CD14-positive monocyte (primary cell): Measurements from ENCODE around the gene KLRB1. TPM values are rescaled to one million over a fixed set of nuclear protein-coding genes. Genes with fewer than 3 reads are reported as not detected.
"Not testable (repeated sequence)": the region's sequence is repeated elsewhere in the genome, so short reads cannot be mapped to it uniquely, and the experiment has no call there.

Source experiments
- DNase-seq, 3 donors: peaks; one replicate each; pipeline ENCODE4 v3.0.0-alpha.2; 2011 to 2022
- H2AFZ ChIP-seq: 2 replicates; pipeline ENCODE4 v1.6.0; 2012; ENCODE audit warnings: mild to moderate bottlenecking, low read depth, low read length, inconsistent platforms; ENCODE audit not compliant: insufficient read depth, poor library complexity, severe bottlenecking
- H3K27ac ChIP-seq, 2 donors: 1 replicate in 1 of 2; 2 replicates in 1 of 2; pipeline ENCODE4 v1.5.1; 2012 to 2013; ENCODE audit warnings: low read length in 2 of 2, control low read depth in 1 of 2, inconsistent platforms in 1 of 2, low read depth in 1 of 2, mild to moderate bottlenecking in 1 of 2
- H3K27me3 ChIP-seq, 2 donors: one replicate each; pipeline versions ENCODE4 v1.6.0 to v1.6.1; 2011 to 2013; ENCODE audit warnings: low read length in 2 of 2; ENCODE audit not compliant: control insufficient read depth in 2 of 2, insufficient read depth in 2 of 2
- H3K36me3 ChIP-seq, 2 donors: replicated peaks in 1 of 2; 1 replicate in 1 of 2; 2 replicates in 1 of 2; pipeline versions ENCODE4 v1.5.1 to v1.6.1; 2012 to 2013; ENCODE audit warnings: low read length in 2 of 2, control low read depth in 1 of 2, inconsistent platforms in 1 of 2, mild to moderate bottlenecking in 1 of 2; ENCODE audit not compliant: insufficient read depth in 2 of 2, control insufficient read depth in 1 of 2
- H3K4me1 ChIP-seq, 2 donors: 1 replicate in 1 of 2; 2 replicates in 1 of 2; pipeline versions ENCODE4 v1.5.1 to v1.6.1; 2012 to 2013; ENCODE audit warnings: low read length in 2 of 2, control low read depth in 1 of 2, inconsistent platforms in 1 of 2, mild to moderate bottlenecking in 1 of 2, moderate library complexity in 1 of 2; ENCODE audit not compliant: insufficient read depth in 2 of 2, control insufficient read depth in 1 of 2
- H3K4me2 ChIP-seq: replicated peaks from 2 replicates; pipeline ENCODE3; 2012; ENCODE audit warnings: low read length, moderate library complexity, mild to moderate bottlenecking; ENCODE audit not compliant: poor library complexity, severe bottlenecking; ENCODE audit errors: extremely low read depth
- H3K4me3 ChIP-seq, 3 experiments: fragments of 200-600 bp in 1 of 3; sonication (generic) in 1 of 3; replicated peaks in 1 of 3; 1 replicate in 2 of 3; 2 replicates in 1 of 3; pipeline ENCODE4 v1.5.1; 2011 to 2013; ENCODE audit warnings: low read length in 3 of 3, mild to moderate bottlenecking in 3 of 3, control low read depth in 2 of 3, low read depth in 2 of 3, inconsistent platforms in 1 of 3, moderate library complexity in 1 of 3
- H3K79me2 ChIP-seq: 2 replicates; pipeline ENCODE4 v1.6.0; 2012; ENCODE audit warnings: mild to moderate bottlenecking, control low read depth, inconsistent platforms, low read length, moderate library complexity; ENCODE audit not compliant: insufficient read depth
- H3K9ac ChIP-seq: 2 replicates; pipeline ENCODE4 v1.6.0; 2017; ENCODE audit warnings: low read length, mild to moderate bottlenecking; ENCODE audit not compliant: insufficient read depth, poor library complexity, severe bottlenecking
- H3K9me3 ChIP-seq, 2 donors: replicated peaks in 1 of 2; 1 replicate in 1 of 2; 2 replicates in 1 of 2; pipeline versions ENCODE4 v1.5.1 to v1.6.1; 2012 to 2013; ENCODE audit warnings: low read length in 2 of 2, control low read depth in 1 of 2; ENCODE audit not compliant: control insufficient read depth in 1 of 2, insufficient read depth in 1 of 2
- H4K20me1 ChIP-seq: 2 replicates; pipeline ENCODE4 v1.6.0; 2012; ENCODE audit warnings: mild to moderate bottlenecking, low read length, control low read depth, moderate library complexity; ENCODE audit not compliant: insufficient read depth
- H3K27ac Mint-ChIP-seq, 7 donors: one replicate each; pipeline ENCODE4 v1.8.0; 2020; ENCODE audit warnings: mild to moderate bottlenecking in 7 of 7, mixed read lengths in 7 of 7, moderate library complexity in 6 of 7, inconsistent platforms in 2 of 7
- H3K27me3 Mint-ChIP-seq, 3 donors: one replicate each; pipeline ENCODE4 v1.8.0; 2021 to 2022; ENCODE audit warnings: low read depth in 3 of 3, mild to moderate bottlenecking in 3 of 3, mixed read lengths in 3 of 3, moderate library complexity in 3 of 3, inconsistent platforms in 1 of 3
- H3K36me3 Mint-ChIP-seq, 2 donors: one replicate each; pipeline ENCODE4 v1.8.0; 2020; ENCODE audit warnings: mixed read lengths in 2 of 2, inconsistent platforms in 1 of 2, mild to moderate bottlenecking in 1 of 2
- H3K4me1 Mint-ChIP-seq: one replicate; pipeline ENCODE4 v1.8.0; 2020; ENCODE audit warnings: mild to moderate bottlenecking, mixed read lengths
- H3K4me3 Mint-ChIP-seq, 2 donors: one replicate each; pipeline ENCODE4 v1.8.0; 2020; ENCODE audit warnings: mild to moderate bottlenecking in 2 of 2, mixed read lengths in 2 of 2, moderate library complexity in 1 of 2
- H3K9me3 Mint-ChIP-seq, 7 donors: one replicate each; pipeline ENCODE4 v1.8.0; 2020 to 2022; ENCODE audit warnings: mixed read lengths in 7 of 7, mild to moderate bottlenecking in 6 of 7, moderate library complexity in 6 of 7, inconsistent platforms in 2 of 7
- CTCF ChIP-seq: fragments of 200-600 bp; IDR thresholded peaks from one replicate; pipeline ENCODE4 v1.8.0; 2022; ENCODE audit warnings: antibody characterized with exemption, mild to moderate bottlenecking
- WGBS: methylation state at CpG from one replicate; pipeline ENCODE4 v1.1.5; 2013; ENCODE audit warnings: missing lambda C conversion rate; ENCODE audit not compliant: insufficient coverage; 5-methylcytosine and 5-hydroxymethylcytosine counted together
- intact Hi-C, 2 donors: fragments of 100-400 bp; cut with micrococcal nuclease; formaldehyde crosslinking; loops; one replicate each; pipeline versions ENCODE4 v1.15.0 to v1.15.1; 2023
- polyA plus RNA-seq, 3 donors: library from polyadenylated mRNA; depleted of rRNA in 1 of 3; unstranded in 2 of 3; stranded (reverse) in 1 of 3; fragments of 300-500 nt in 2 of 3; fragments of >200 nt in 1 of 3; fragmentation: Illumina TruSeq in 2 of 3; gene quantifications; 1 replicate in 2 of 3; 2 replicates in 1 of 3; pipeline ENCODE4 v1.2.3, GENCODE V29; 2012 to 2021

The KLRB1 gene
- polyA plus RNA-seq, 3 donors, result 0.28 to 0.29 TPM; not detected in 1

DNA sequence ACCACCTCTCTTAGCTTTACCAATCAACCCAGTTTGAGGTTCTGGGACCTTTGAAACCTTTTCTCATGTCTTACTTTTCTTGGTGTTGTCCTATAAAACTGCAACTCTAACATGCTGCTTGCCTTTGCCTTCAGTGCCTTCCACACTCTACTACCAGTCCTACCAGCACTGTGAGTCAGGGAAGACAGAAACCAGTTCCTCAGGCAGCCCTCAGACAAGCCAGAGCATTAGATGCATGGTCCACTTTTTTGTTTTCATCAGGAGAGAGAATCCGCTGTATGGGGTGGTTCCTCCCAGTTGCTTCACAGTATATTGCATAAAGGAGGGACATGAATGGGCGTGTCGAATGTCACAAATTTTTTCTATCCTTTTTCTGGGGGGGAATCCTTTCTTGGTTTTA is 17.3 kb upstream of the KLRB1 start:
- peaks cover 12% of the 10 kb centered on the region for H3K4me1 Mint-ChIP-seq
- DNase-seq, result no peak
- H3K36me3 Mint-ChIP-seq, result peaks cover 0 to 2% of the 10 kb centered on the region in 2 donors
- intact Hi-C loops, result no loop called here
- no peak overlapping the region for H3K27ac ChIP-seq
- H3K27ac Mint-ChIP-seq, result no peak overlapping the region
- peaks cover 0 to 6% (median 4%) of the 10 kb centered on the region in 7 donors for H3K9me3 Mint-ChIP-seq
- H4K20me1 ChIP-seq, result no peaks in the 10 kb centered on the region
- H3K4me3 Mint-ChIP-seq, result no peak overlapping the region
- TF ChIP-seq CTCF, result no peak
- WGBS, result no CpG with 5 or more reads among the region's 3 CpGs
- no peaks in the 10 kb centered on the region for H3K79me2 ChIP-seq
- H3K4me1 ChIP-seq, result peaks cover 7 to 8% of the 10 kb centered on the region in 2 donors
- no peak overlapping the region for H3K9ac ChIP-seq
- H3K27me3 ChIP-seq, result no peaks in the 10 kb centered on the region
- no peak overlapping the region for H3K4me2 ChIP-seq
- no peaks in the 10 kb centered on the region for H3K27me3 Mint-ChIP-seq
- H3K36me3 ChIP-seq, result no peaks in the 10 kb centered on the region
- no peaks in the 10 kb centered on the region for H3K9me3 ChIP-seq
- no peak overlapping the region for H2AFZ ChIP-seq
- H3K4me3 ChIP-seq, result no peak overlapping the region

DNA sequence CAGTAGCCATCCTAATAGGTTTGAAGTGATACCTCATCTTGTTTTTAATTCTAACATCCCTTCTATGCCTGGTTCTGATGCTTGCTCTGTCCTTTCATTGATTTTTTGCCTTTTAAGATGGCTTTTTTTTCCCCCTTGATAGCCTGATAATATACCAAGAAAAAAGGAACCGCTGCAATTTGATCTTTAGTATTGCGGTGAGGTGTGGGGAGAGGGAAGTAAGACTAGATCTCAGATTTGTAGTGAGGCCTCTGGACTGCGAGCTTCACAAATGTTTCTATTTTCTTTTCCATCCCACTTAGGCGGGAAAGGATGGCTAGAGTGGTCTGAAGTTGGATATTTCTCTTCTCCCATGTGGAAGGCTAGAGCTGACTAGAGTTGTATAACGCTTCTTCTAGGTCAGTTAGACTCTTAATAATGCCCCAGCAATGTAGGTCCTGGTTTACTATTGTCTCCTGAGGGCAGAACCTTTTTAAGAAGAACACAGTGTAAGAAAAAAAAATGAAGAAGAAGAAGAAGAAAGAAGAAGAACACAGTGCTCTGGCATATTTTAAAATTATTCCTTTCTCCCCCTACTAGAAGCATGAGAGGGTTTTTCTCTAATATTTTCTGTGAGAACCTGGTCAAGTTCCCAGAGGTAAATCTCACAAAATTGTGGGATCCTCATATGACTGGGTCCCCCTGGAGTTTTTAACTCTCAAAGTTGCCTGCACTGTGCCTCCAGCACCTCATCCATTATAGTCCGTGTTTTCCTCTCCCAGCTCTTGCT is 11.9 kb upstream of the KLRB1 start:
- WGBS, result no CpG with 5 or more reads among the region's 6 CpGs
- Mint-ChIP-seq H3K4me3 (peak overlapping the region in 1 of 2 donors; percentile 1), H3K4me1 (peaks cover 23% of the 10 kb centered on the region), H3K27ac (peak overlapping the region in 2 of 7 donors; percentile 7 to 21), H3K27me3 (no peaks in the 10 kb centered on the region), H3K9me3 (peaks cover 0 to 5% (median 1%) of the 10 kb centered on the region in 7 donors), H3K36me3 (peaks cover 0 to 2% of the 10 kb centered on the region in 2 donors)
- peak overlapping the region; percentile 33 for H3K4me2 ChIP-seq
- H3K27ac ChIP-seq, result no peak overlapping the region
- H3K27me3 ChIP-seq, result no peaks in the 10 kb centered on the region
- H3K4me1 ChIP-seq, result peaks cover 22 to 24% of the 10 kb centered on the region in 2 donors
- DNase-seq, result no peak
- H3K9me3 ChIP-seq, result no peaks in the 10 kb centered on the region
- H2AFZ ChIP-seq, result peak overlapping the region; percentile 23
- H4K20me1 ChIP-seq, result no peaks in the 10 kb centered on the region
- no peaks in the 10 kb centered on the region for H3K79me2 ChIP-seq
- H3K36me3 ChIP-seq, result no peaks in the 10 kb centered on the region
- no peak overlapping the region for H3K9ac ChIP-seq
- peak overlapping the region in 1 of 3 experiments; percentile 5 for H3K4me3 ChIP-seq
- no peak for TF ChIP-seq CTCF
- intact Hi-C loops, result no loop called here

GRCh38 chr12:9618906-9619305 is 11.2 kb upstream of the KLRB1 start:
- H3K27me3 ChIP-seq, H3K36me3 ChIP-seq, H4K20me1 ChIP-seq, H3K27me3 Mint-ChIP-seq, H3K4me3 Mint-ChIP-seq, H3K9ac ChIP-seq, H3K36me3 Mint-ChIP-seq, H3K9me3 Mint-ChIP-seq, H3K79me2 ChIP-seq, H3K4me2 ChIP-seq, H3K27ac ChIP-seq, DNase-seq, H3K27ac Mint-ChIP-seq, H3K4me3 ChIP-seq, H3K9me3 ChIP-seq, intact Hi-C loops, H2AFZ ChIP-seq: not testable (repeated sequence)
- WGBS, result 100% methylated on average over 1 of the region's 1 CpG
- H3K4me1 Mint-ChIP-seq, result peaks cover 23% of the 10 kb centered on the region
- peaks cover 22 to 24% of the 10 kb centered on the region in 2 donors for H3K4me1 ChIP-seq
